Ovary (tissue), 9 donors: ENCODE data around the gene GAL3ST2. TPM values are rescaled to one million over a fixed set of nuclear protein-coding genes. Genes with fewer than 3 reads are reported as not detected.

Source experiments
- DNase-seq, 5 donors: peaks; one replicate each; pipeline ENCODE4 v3.0.0-alpha.2; 2019 to 2020
- H3K27ac ChIP-seq, 2 donors: fragments of 200-600 bp; one replicate each; pipeline versions ENCODE4 v1.5.1 to v1.8.0; 2019 to 2022
- H3K27me3 ChIP-seq: fragments of 200-600 bp; one replicate; pipeline ENCODE4 v1.8.0; 2022
- H3K36me3 ChIP-seq: fragments of 200-600 bp; sonication (generic); one replicate; pipeline ENCODE4 v1.5.1; 2019
- H3K4me1 ChIP-seq: one replicate; pipeline ENCODE4 v1.8.1; 2013; ENCODE audit warnings: mild to moderate bottlenecking, moderate library complexity; ENCODE audit not compliant: insufficient read depth
- H3K4me3 ChIP-seq: fragments of 200-600 bp; sonication (generic); one replicate; pipeline ENCODE4 v1.5.1; 2017
- H3K9me3 ChIP-seq, 2 donors: fragments of 200-600 bp in 1 of 2; sonication (generic) in 1 of 2; one replicate each; pipeline versions ENCODE4 v1.5.1 to v1.8.1; 2013 to 2019; ENCODE audit warnings: mild to moderate bottlenecking in 1 of 2, moderate library complexity in 1 of 2
- CTCF ChIP-seq, 3 donors: fragments of 450-650 bp in 2 of 3; fragments of 200-600 bp in 1 of 3; IDR thresholded peaks; one replicate each; pipeline versions ENCODE4 v1.5.1 to v1.8.0; 2016 to 2022; ENCODE audit warnings: antibody characterized with exemption in 3 of 3, mild to moderate bottlenecking in 1 of 3
- EP300 ChIP-seq: sonication (generic); formaldehyde crosslinking; IDR thresholded peaks from one replicate; pipeline ENCODE4 v1.6.1; 2017; ENCODE audit warnings: antibody characterized with exemption
- POLR2A ChIP-seq: fragments of 450-650 bp; IDR thresholded peaks from one replicate; pipeline ENCODE4 v1.6.1; 2017; ENCODE audit warnings: antibody characterized with exemption, mild to moderate bottlenecking, moderate library complexity
- WGBS, 3 donors: extraction: QIAGEN DNeasy Blood & Tissue Kit in 1 of 3; methylation state at CpG; one replicate each; pipeline versions ENCODE4 v1.1.5 to v1.1.7; 2013 to 2017; 5-methylcytosine and 5-hydroxymethylcytosine counted together
- intact Hi-C, 4 donors: fragments of 100-400 bp; cut with DNase I; formaldehyde crosslinking; loops; one replicate each; pipeline versions ENCODE4 v1.11.0 to v1.15.1; 2022 to 2023
- polyA plus RNA-seq, 2 donors: library from polyadenylated mRNA; stranded (reverse); fragments of 200-250 nt in 1 of 2; fragments of 350-450 nt in 1 of 2; fragmentation: Illumina TruSeq in 1 of 2; extraction: RNeasy Lipid Tissue Mini Kit (QIAGEN cat#74804) in 1 of 2; gene quantifications; one replicate each; pipeline ENCODE4 v1.2.3, GENCODE V29; 2013 to 2014
- total RNA-seq, 7 donors: library from RNA; depleted of rRNA in 2 of 7; stranded (reverse); fragments of >200 nt in 2 of 7; fragmentation: NEBNext Ultra II Directional in 3 of 7; extraction: Animal tissue kit (Norgen Biotek cat#: 25700) in 3 of 7; gene quantifications; one replicate each; pipeline versions ENCODE4 v1.1.0 to v1.2.4, GENCODE V29; 2016 to 2023
- donor health status: DM: no; HTN: no; CAD: no; lungs with moderate emphysema.
- donor health status: DM: no; HTN: no; CAD: no.
- donor health status: Bipolar disorder and iron deficiency.
- donor health status: DM: yes; HTN: yes; CAD: no.
- donor health status: DM: no; HTN: no; CAD: no.
- donor health status: DM: yes; HTN: yes; CAD: no.

The GAL3ST2 gene
- total and polyA plus RNA-seq, 9 donors = 0.05 to 4.3 (median 0.57) TPM; not detected in 3

GRCh38 chr2:241846406-241846805, 69.8 kb downstream of the GAL3ST2 start:
- Histone ChIP-seq H3K4me3 (no peak overlapping the region), H3K4me1 (peaks cover 2% of the 10 kb centered on the region), H3K27me3 (no peaks in the 10 kb centered on the region), H3K9me3 (no peaks in the 10 kb centered on the region), H3K36me3 (no peaks in the 10 kb centered on the region), H3K27ac (no peak overlapping the region)
- intact Hi-C loops = no loop called here
- no peak for TF ChIP-seq POLR2A
- no peak for TF ChIP-seq CTCF (IDR thresholded peaks at IDR 0.05)
- TF ChIP-seq EP300 = no peak
- 75 to 84% (median 76%) methylated on average over 22 of the region's 22 CpGs for WGBS, 3 donors
- peak in 1 of 5 donors; percentile 26 for DNase-seq

GRCh38 chr2:241848761-241849615, 72.4 kb downstream of the GAL3ST2 start:
- 85 to 89% (median 89%) methylated on average over 38 to 39 of the region's 39 CpGs for WGBS, 3 donors
- TF ChIP-seq EP300 = no peak
- TF ChIP-seq POLR2A = no peak
- no peak for TF ChIP-seq CTCF (IDR thresholded peaks at IDR 0.05)
- DNase-seq = peak in 2 of 5 donors; percentile 9 to 26
- Histone ChIP-seq H3K4me3 (no peak overlapping the region), H3K27me3 (no peaks in the 10 kb centered on the region), H3K4me1 (no peaks in the 10 kb centered on the region), H3K27ac (no peak overlapping the region), H3K36me3 (no peaks in the 10 kb centered on the region), H3K9me3 (no peaks in the 10 kb centered on the region)
- intact Hi-C loops = no loop called here

- H3K36me3 ChIP-seq = no peaks in the 10 kb centered on the region
- H3K4me1 ChIP-seq = no peaks in the 10 kb centered on the region
- no peaks in the 10 kb centered on the region for H3K27me3 ChIP-seq
- H3K27ac ChIP-seq = no peak overlapping the region
- no peak for TF ChIP-seq POLR2A
- no peak for TF ChIP-seq CTCF (IDR thresholded peaks at IDR 0.05)
- TF ChIP-seq EP300 = no peak
- intact Hi-C loops = no loop called here
- 84 to 88% (median 85%) methylated on average over 16 of the region's 16 CpGs for WGBS, 3 donors
- H3K9me3 ChIP-seq = no peaks in the 10 kb centered on the region
- no peak for DNase-seq
- no peak overlapping the region for H3K4me3 ChIP-seq
Observed at GRCh38 chr2:241849616-241850543, 73.3 kb downstream of the GAL3ST2 start.

- DNase-seq = no peak
- no peaks in the 10 kb centered on the region for H3K36me3 ChIP-seq
- intact Hi-C loops = no loop called here
- H3K4me1 ChIP-seq = no peaks in the 10 kb centered on the region
- H3K4me3 ChIP-seq = no peak overlapping the region
- no peak for TF ChIP-seq CTCF (IDR thresholded peaks at IDR 0.05)
- TF ChIP-seq POLR2A = no peak
- no peak for TF ChIP-seq EP300
- H3K9me3 ChIP-seq = no peaks in the 10 kb centered on the region
- no peak overlapping the region for H3K27ac ChIP-seq
- H3K27me3 ChIP-seq = no peaks in the 10 kb centered on the region
- 90 to 92% (median 91%) methylated on average over 23 to 27 of the region's 27 CpGs for WGBS, 3 donors
Observed at GRCh38 chr2:241850544-241851324, 74.1 kb downstream of the GAL3ST2 start.
